Smooth muscle cell (in vitro differentiated cells): ENCODE results near the gene NMB. TPM values are rescaled to one million over a fixed set of nuclear protein-coding genes. Genes with fewer than 3 reads are reported as not detected.

ENCODE experiments used
- DNase-seq: peaks from one replicate; lab custom pipeline; 2025; ENCODE audit not compliant: unreplicated experiment; lab: John Stamatoyannopoulos, UW
- H2AFZ ChIP-seq: fragments of 200-600 bp; sonication (generic); 2 replicates; pipeline ENCODE4 v1.6.0; 2016; ENCODE audit warnings: antibody characterized with exemption, low read depth, mild to moderate bottlenecking
- H3F3A ChIP-seq: fragments of 200-600 bp; sonication (generic); 2 replicates; pipeline ENCODE4 v1.6.0; 2017; ENCODE audit warnings: antibody characterized with exemption, low read depth
- H3K27ac ChIP-seq: fragments of 200-600 bp; sonication (generic); 2 replicates; pipeline ENCODE4 v1.5.1; 2016; ENCODE audit warnings: low read depth, mild to moderate bottlenecking
- H3K27me3 ChIP-seq: fragments of 200-600 bp; sonication (generic); 2 replicates; pipeline ENCODE4 v1.6.1; 2016; ENCODE audit warnings: low read depth, mild to moderate bottlenecking
- H3K36me3 ChIP-seq: fragments of 200-600 bp; sonication (generic); 2 replicates; pipeline ENCODE4 v1.5.1; 2016; ENCODE audit warnings: low read depth
- H3K4me1 ChIP-seq: fragments of 200-600 bp; sonication (generic); 2 replicates; pipeline ENCODE4 v1.5.1; 2016; ENCODE audit warnings: low read depth
- H3K4me2 ChIP-seq: fragments of 200-600 bp; sonication (generic); 2 replicates; pipeline ENCODE4 v1.6.0; 2016; ENCODE audit warnings: mild to moderate bottlenecking
- H3K4me3 ChIP-seq: fragments of 200-600 bp; sonication (generic); 2 replicates; pipeline ENCODE4 v1.5.1; 2016; ENCODE audit warnings: mild to moderate bottlenecking
- H3K79me2 ChIP-seq: fragments of 200-600 bp; sonication (generic); 2 replicates; pipeline ENCODE4 v1.6.0; 2016; ENCODE audit warnings: low read depth, mild to moderate bottlenecking
- H3K9ac ChIP-seq: fragments of 200-600 bp; sonication (generic); 2 replicates; pipeline ENCODE4 v1.6.0; 2016; ENCODE audit warnings: low read depth
- H3K9me3 ChIP-seq: fragments of 200-600 bp; sonication (generic); replicated peaks from 2 replicates; pipeline ENCODE4 v1.5.1; 2016; ENCODE audit warnings: low read depth
- H4K20me1 ChIP-seq: fragments of 200-600 bp; sonication (generic); 2 replicates; pipeline ENCODE4 v1.6.0; 2016; ENCODE audit warnings: low read depth
- WGBS: methylation state at CpG from one replicate; pipeline ENCODE4 v1.1.7; 2016; ENCODE audit warnings: low lambda C conversion rate; 5-methylcytosine and 5-hydroxymethylcytosine counted together
- polyA plus RNA-seq: library from polyadenylated mRNA; unstranded; fragments of >200 nt; fragmentation: Nextera tagmentation; extraction: Ambion mirVana; gene quantifications from 2 replicates; pipeline ENCODE4 v1.2.1, GENCODE V29; 2016
- total RNA-seq: library from RNA; depleted of rRNA; stranded (reverse); fragments of >200 nt; gene quantifications from 2 replicates; pipeline ENCODE4 v1.2.3, GENCODE V29; 2014
- TF ChIP-seq, protein P1 (sequence below): fragments of 200-600 bp; sonication (generic); IDR thresholded peaks from 2 replicates; pipeline ENCODE4 v1.5.1; 2017; ENCODE audit warnings: borderline replicate concordance, mild to moderate bottlenecking, antibody characterized with exemption; ENCODE audit not compliant: insufficient read depth, poor library complexity, severe bottlenecking

The NMB gene
- total and polyA plus RNA-seq, 2 experiments from 2014 or later = 2.1 to 6.5 TPM

- 51% methylated on average over 7 of the region's 7 CpGs for WGBS
- Histone ChIP-seq H3K4me1 (peaks cover 20% of the 10 kb centered on the region), H4K20me1 (peaks cover 46% of the 10 kb centered on the region), H3K27me3 (no peaks in the 10 kb centered on the region), H3K79me2 (peaks cover 23% of the 10 kb centered on the region), H2AFZ (peak overlapping the region; percentile 93), H3K27ac (peak overlapping the region; percentile 53), H3K4me3 (peak overlapping the region; percentile 67), H3K9me3 (no peaks in the 10 kb centered on the region), H3K9ac (peak overlapping the region; percentile 58), H3K36me3 (no peaks in the 10 kb centered on the region), H3F3A (peaks cover 6% of the 10 kb centered on the region), H3K4me2 (peak overlapping the region; percentile 95)
- no peak for DNase-seq
- TF ChIP-seq, protein P1, sequence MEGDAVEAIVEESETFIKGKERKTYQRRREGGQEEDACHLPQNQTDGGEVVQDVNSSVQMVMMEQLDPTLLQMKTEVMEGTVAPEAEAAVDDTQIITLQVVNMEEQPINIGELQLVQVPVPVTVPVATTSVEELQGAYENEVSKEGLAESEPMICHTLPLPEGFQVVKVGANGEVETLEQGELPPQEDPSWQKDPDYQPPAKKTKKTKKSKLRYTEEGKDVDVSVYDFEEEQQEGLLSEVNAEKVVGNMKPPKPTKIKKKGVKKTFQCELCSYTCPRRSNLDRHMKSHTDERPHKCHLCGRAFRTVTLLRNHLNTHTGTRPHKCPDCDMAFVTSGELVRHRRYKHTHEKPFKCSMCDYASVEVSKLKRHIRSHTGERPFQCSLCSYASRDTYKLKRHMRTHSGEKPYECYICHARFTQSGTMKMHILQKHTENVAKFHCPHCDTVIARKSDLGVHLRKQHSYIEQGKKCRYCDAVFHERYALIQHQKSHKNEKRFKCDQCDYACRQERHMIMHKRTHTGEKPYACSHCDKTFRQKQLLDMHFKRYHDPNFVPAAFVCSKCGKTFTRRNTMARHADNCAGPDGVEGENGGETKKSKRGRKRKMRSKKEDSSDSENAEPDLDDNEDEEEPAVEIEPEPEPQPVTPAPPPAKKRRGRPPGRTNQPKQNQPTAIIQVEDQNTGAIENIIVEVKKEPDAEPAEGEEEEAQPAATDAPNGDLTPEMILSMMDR = no peak
Observed at GRCh38 chr15:84631706-84632272, 26.2 kb downstream of the NMB start.

DNA sequence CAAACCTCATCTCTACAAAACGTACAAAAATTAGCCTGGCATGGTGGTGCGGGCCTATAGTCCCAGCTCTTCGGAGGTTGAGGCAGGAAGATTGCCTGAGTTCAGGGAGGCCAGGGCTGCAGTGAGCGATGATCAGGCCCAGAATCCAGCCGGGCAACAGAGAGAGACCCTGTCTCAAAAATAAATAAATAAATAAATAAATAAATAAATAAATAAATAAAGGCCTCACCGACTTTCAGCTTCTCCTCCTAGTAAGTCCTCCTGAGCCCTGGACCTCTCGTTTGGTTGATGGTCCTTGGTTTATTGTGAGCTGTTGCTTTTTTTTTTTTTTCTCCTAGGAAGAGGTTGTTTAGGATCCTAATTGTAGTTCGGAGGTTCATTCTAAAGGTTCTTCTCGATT is 29.0 kb downstream of the NMB start:
- no peak overlapping the region for H2AFZ ChIP-seq
- peaks cover 11% of the 10 kb centered on the region for H3K4me1 ChIP-seq
- H3K9me3 ChIP-seq = no peaks in the 10 kb centered on the region
- no peak overlapping the region for H3K4me2 ChIP-seq
- H3K4me3 ChIP-seq = no peak overlapping the region
- 95% methylated on average over 9 of the region's 9 CpGs for WGBS
- TF ChIP-seq, protein P1 = no peak
- no peak overlapping the region for H3K27ac ChIP-seq
- no peak overlapping the region for H3K9ac ChIP-seq
- H3K27me3 ChIP-seq = no peaks in the 10 kb centered on the region
- peaks cover 10% of the 10 kb centered on the region for H3K79me2 ChIP-seq
- H3K36me3 ChIP-seq = no peaks in the 10 kb centered on the region
- DNase-seq = no peak
- H4K20me1 ChIP-seq = peaks cover 21% of the 10 kb centered on the region
- H3F3A ChIP-seq = peaks cover 6% of the 10 kb centered on the region

DNA sequence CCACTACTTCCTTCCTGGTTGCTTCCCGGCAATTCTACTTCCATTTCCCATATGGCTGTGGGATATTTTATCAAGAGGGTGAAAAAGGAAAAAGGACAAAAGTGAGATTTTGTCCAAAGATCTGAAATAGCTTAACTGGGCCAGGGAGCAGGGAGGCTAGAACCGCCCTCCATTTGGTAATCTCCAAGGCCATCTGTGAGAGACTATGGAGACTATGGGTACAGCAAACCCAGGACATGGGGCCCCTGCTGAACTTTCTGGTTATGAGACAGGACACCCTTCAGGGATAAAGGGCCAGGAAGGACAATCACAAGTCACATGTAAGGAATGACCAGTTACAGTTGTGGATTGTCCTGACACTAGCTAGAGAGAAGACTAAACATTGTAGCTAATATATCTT is 32.9 kb downstream of the NMB start:
- H3K9ac ChIP-seq = no peak overlapping the region
- no peaks in the 10 kb centered on the region for H3F3A ChIP-seq
- no peak overlapping the region for H3K27ac ChIP-seq
- H3K36me3 ChIP-seq = peaks cover 26% of the 10 kb centered on the region
- WGBS = 94% methylated on average over 2 of the region's 2 CpGs
- H4K20me1 ChIP-seq = no peaks in the 10 kb centered on the region
- H3K4me3 ChIP-seq = no peak overlapping the region
- H3K27me3 ChIP-seq = no peaks in the 10 kb centered on the region
- no peak overlapping the region for H2AFZ ChIP-seq
- no peaks in the 10 kb centered on the region for H3K4me1 ChIP-seq
- no peaks in the 10 kb centered on the region for H3K79me2 ChIP-seq
- TF ChIP-seq, protein P1 = no peak
- DNase-seq = no peak
- peaks cover 21% of the 10 kb centered on the region for H3K9me3 ChIP-seq
- H3K4me2 ChIP-seq = no peak overlapping the region

- Histone ChIP-seq H3K27me3 (no peaks in the 10 kb centered on the region), H3K4me2 (no peak overlapping the region), H2AFZ (no peak overlapping the region), H3K9me3 (peaks cover 25% of the 10 kb centered on the region), H3K36me3 (peaks cover 27% of the 10 kb centered on the region), H3F3A (no peaks in the 10 kb centered on the region), H3K9ac (no peak overlapping the region), H3K4me1 (no peaks in the 10 kb centered on the region), H4K20me1 (no peaks in the 10 kb centered on the region), H3K4me3 (no peak overlapping the region), H3K79me2 (no peaks in the 10 kb centered on the region), H3K27ac (no peak overlapping the region)
- 98% methylated on average over 6 of the region's 7 CpGs for WGBS
- DNase-seq = no peak
- TF ChIP-seq, protein P1 = no peak
Observed at GRCh38 chr15:84624359-84624758, 33.6 kb downstream of the NMB start.
